Liver (tissue), 9 donors: ENCODE results near the gene PYROXD2. TPM values are rescaled to one million over a fixed set of nuclear protein-coding genes. Genes with fewer than 3 reads are reported as not detected.

Experiments used
- DNase-seq: peaks from one replicate; pipeline ENCODE4 v3.0.0-alpha.2; 2017; ENCODE audit warnings: low spot score
- H3K27ac ChIP-seq, 2 donors: one replicate each; pipeline ENCODE4 v1.7.0; 2013; ENCODE audit warnings: inconsistent platforms in 2 of 2, low read length in 2 of 2, control low read depth in 1 of 2, low read depth in 1 of 2, mild to moderate bottlenecking in 1 of 2
- H3K27me3 ChIP-seq, 4 donors: one replicate each; pipeline versions ENCODE4 v1.6.1 to v1.7.0; 2013; ENCODE audit warnings: low read length in 3 of 4, inconsistent platforms in 1 of 4, mild to moderate bottlenecking in 1 of 4, moderate library complexity in 1 of 4; ENCODE audit not compliant: control insufficient read depth in 4 of 4, insufficient read depth in 4 of 4
- H3K36me3 ChIP-seq, 4 donors: one replicate each; pipeline versions ENCODE4 v1.6.1 to v1.7.0; 2013; ENCODE audit warnings: low read length in 3 of 4, mild to moderate bottlenecking in 3 of 4, low read depth in 1 of 4, moderate library complexity in 1 of 4; ENCODE audit not compliant: control insufficient read depth in 4 of 4, insufficient read depth in 3 of 4
- H3K4me1 ChIP-seq, 4 donors: one replicate each; pipeline versions ENCODE4 v1.6.1 to v1.7.0; 2013; ENCODE audit warnings: low read length in 3 of 4, mild to moderate bottlenecking in 3 of 4, moderate library complexity in 1 of 4; ENCODE audit not compliant: control insufficient read depth in 4 of 4, insufficient read depth in 4 of 4
- H3K4me3 ChIP-seq, 3 donors: one replicate each; pipeline versions ENCODE4 v1.6.1 to v1.7.0; 2013; ENCODE audit warnings: low read length in 3 of 3, control low read depth in 1 of 3, low read depth in 1 of 3, mild to moderate bottlenecking in 1 of 3
- H3K9ac ChIP-seq, 2 donors: one replicate each; pipeline ENCODE4 v1.7.0; 2013; ENCODE audit warnings: low read length in 2 of 2, mild to moderate bottlenecking in 2 of 2, moderate library complexity in 2 of 2, control low read depth in 1 of 2, low read depth in 1 of 2
- H3K9me3 ChIP-seq, 4 donors: one replicate each; pipeline versions ENCODE4 v1.6.1 to v1.7.0; 2013; ENCODE audit warnings: low read length in 3 of 4; ENCODE audit not compliant: control insufficient read depth in 4 of 4
- EGR1 ChIP-seq, 2 donors: IDR thresholded peaks; 2 replicates each; pipeline ENCODE4 v1.6.1; 2016 to 2018; ENCODE audit warnings: antibody characterized with exemption in 2 of 2, low read depth in 2 of 2
- FOXA1 ChIP-seq: IDR thresholded peaks from 2 replicates; pipeline ENCODE4 v1.6.1; 2016; ENCODE audit warnings: antibody characterized with exemption
- FOXA2 ChIP-seq: IDR thresholded peaks from 2 replicates; pipeline ENCODE4 v1.6.1; 2016; ENCODE audit warnings: antibody characterized with exemption
- GABPA ChIP-seq, 2 donors: IDR thresholded peaks in 1 of 2; conservative IDR thresholded peaks in 1 of 2; 2 replicates each; pipeline ENCODE4 v1.6.1; 2016; ENCODE audit warnings: antibody characterized with exemption in 2 of 2, mild to moderate bottlenecking in 1 of 2, moderate library complexity in 1 of 2
- HNF4A ChIP-seq, 2 donors: conservative IDR thresholded peaks; 2 replicates each; pipeline ENCODE4 v1.6.1; 2016; ENCODE audit warnings: antibody characterized with exemption in 2 of 2, mild to moderate bottlenecking in 2 of 2
- HNF4G ChIP-seq: IDR thresholded peaks from 2 replicates; pipeline ENCODE4 v1.6.1; 2016; ENCODE audit warnings: antibody characterized with exemption
- JUND ChIP-seq, 2 donors: IDR thresholded peaks; 2 replicates each; pipeline ENCODE4 v1.6.1; 2016; ENCODE audit warnings: antibody characterized with exemption in 2 of 2
- NR2F2 ChIP-seq: IDR thresholded peaks from 2 replicates; pipeline ENCODE4 v1.6.1; 2016; ENCODE audit warnings: antibody characterized with exemption
- RAD21 ChIP-seq, 2 donors: IDR thresholded peaks; 2 replicates each; pipeline ENCODE4 v1.6.1; 2016; ENCODE audit warnings: antibody characterized with exemption in 2 of 2, mild to moderate bottlenecking in 2 of 2
- RXRA ChIP-seq, 2 donors: IDR thresholded peaks; 2 replicates each; pipeline ENCODE4 v1.6.1; 2017 to 2018; ENCODE audit warnings: antibody characterized with exemption in 2 of 2, mild to moderate bottlenecking in 1 of 2
- SP1 ChIP-seq: IDR thresholded peaks from 2 replicates; pipeline ENCODE4 v1.6.1; 2018; ENCODE audit warnings: antibody characterized with exemption, mild to moderate bottlenecking
- TAF1 ChIP-seq: conservative IDR thresholded peaks from 2 replicates; pipeline ENCODE4 v1.6.1; 2016; ENCODE audit warnings: antibody characterized with exemption, mild to moderate bottlenecking
- YY1 ChIP-seq: IDR thresholded peaks from 2 replicates; pipeline ENCODE4 v1.6.1; 2016; ENCODE audit warnings: antibody characterized with exemption, mild to moderate bottlenecking
- WGBS: extraction: QIAGEN DNeasy Blood & Tissue Kit; methylation state at CpG from one replicate; pipeline ENCODE4 v1.1.7; 2013; 5-methylcytosine and 5-hydroxymethylcytosine counted together
- polyA plus RNA-seq, 2 donors: library from polyadenylated mRNA; stranded (reverse) in 1 of 2; unstranded in 1 of 2; fragments of 200-250 nt in 1 of 2; fragments of >200 nt in 1 of 2; fragmentation: Nextera tagmentation in 1 of 2; extraction: Ambion mirVana in 1 of 2; gene quantifications; one replicate each; pipeline versions ENCODE4 v1.2.1 to v1.2.3, GENCODE V29; 2013 to 2015
- total RNA-seq, 2 donors: library from RNA; depleted of rRNA; stranded (reverse); fragments of >200 nt; gene quantifications; one replicate each; pipeline ENCODE4 v1.2.3, GENCODE V29; 2014
- TF ChIP-seq, protein P1 (sequence below): IDR thresholded peaks from 2 replicates; pipeline ENCODE4 v1.6.1; 2016; ENCODE audit warnings: antibody characterized with exemption, mild to moderate bottlenecking
- TF ChIP-seq, protein P2 (sequence below): IDR thresholded peaks from 2 replicates; pipeline ENCODE4 v1.6.1; 2016; ENCODE audit warnings: antibody characterized with exemption
- TF ChIP-seq, protein P3 (sequence below): IDR thresholded peaks from 2 replicates; pipeline ENCODE4 v1.6.1; 2016; ENCODE audit warnings: antibody characterized with exemption
- TF ChIP-seq, protein P4 (sequence below): fragments of 150-350 bp; IDR thresholded peaks from 2 replicates; pipeline ENCODE4 v1.5.1; 2017; ENCODE audit warnings: improper control_type of control experiment, low read depth, low read length; ENCODE audit not compliant: missing input control
- TF ChIP-seq, protein P5 (sequence below): IDR thresholded peaks from 2 replicates; pipeline ENCODE4 v1.6.1; 2016; ENCODE audit warnings: antibody characterized with exemption
- donor health status: healthy.
- donor health status: healthy.
- donor health status: healthy.
- donor health status: healthy.
- donor health status: healthy.

PYROXD2 gene
- total and polyA plus RNA-seq, 4 donors, result 2.3 to 9.0 (median 4.5) TPM

DNA sequence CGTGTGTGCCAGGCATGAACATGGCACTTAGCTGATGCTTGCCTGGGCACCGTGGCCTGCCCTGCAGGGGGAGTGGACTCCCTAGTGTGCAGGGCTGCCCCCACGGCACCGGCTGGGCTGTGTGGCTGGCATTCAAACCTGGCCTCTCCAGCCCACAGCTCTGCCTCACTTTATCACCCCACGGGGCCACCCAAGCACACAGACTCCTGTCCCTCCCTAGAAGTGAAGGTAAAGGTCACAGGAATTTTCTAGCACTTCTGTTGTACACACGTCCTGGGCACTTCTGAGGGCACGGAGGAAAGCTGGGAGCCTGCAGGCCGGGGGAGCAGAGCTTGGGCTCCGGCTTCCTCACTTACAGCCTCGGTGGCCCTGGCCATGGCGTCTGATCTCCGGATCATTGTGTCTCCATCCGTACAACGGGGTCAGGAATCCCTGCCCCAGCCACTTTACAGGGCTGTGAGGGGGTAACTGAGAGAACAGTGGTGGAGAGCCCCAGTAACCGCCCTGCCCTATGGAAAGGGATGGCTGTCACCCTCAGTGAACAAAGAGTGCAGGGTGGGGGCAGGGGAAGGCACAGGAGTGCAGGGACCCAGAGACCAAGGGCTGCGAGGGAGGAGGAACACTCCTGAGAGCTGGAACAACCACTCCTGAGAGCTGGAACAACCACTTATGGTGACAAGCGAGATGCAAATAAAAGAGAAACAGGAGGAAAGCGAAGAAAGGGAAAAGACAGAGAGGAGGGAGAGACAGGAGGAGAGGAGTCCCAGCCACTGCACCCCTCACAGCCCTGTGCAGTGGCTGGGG lies 3.9 kb upstream of the PYROXD2 start:
- H3K9ac ChIP-seq, result no peak overlapping the region
- no peaks in the 10 kb centered on the region for H3K9me3 ChIP-seq
- H3K27me3 ChIP-seq, result no peaks in the 10 kb centered on the region
- H3K27ac ChIP-seq, result peak overlapping the region; percentile 81
- no peak overlapping the region for H3K4me3 ChIP-seq
- peaks cover 6 to 49% (median 30%) of the 10 kb centered on the region in 4 donors for H3K4me1 ChIP-seq
- TF ChIP-seq, protein P1, sequence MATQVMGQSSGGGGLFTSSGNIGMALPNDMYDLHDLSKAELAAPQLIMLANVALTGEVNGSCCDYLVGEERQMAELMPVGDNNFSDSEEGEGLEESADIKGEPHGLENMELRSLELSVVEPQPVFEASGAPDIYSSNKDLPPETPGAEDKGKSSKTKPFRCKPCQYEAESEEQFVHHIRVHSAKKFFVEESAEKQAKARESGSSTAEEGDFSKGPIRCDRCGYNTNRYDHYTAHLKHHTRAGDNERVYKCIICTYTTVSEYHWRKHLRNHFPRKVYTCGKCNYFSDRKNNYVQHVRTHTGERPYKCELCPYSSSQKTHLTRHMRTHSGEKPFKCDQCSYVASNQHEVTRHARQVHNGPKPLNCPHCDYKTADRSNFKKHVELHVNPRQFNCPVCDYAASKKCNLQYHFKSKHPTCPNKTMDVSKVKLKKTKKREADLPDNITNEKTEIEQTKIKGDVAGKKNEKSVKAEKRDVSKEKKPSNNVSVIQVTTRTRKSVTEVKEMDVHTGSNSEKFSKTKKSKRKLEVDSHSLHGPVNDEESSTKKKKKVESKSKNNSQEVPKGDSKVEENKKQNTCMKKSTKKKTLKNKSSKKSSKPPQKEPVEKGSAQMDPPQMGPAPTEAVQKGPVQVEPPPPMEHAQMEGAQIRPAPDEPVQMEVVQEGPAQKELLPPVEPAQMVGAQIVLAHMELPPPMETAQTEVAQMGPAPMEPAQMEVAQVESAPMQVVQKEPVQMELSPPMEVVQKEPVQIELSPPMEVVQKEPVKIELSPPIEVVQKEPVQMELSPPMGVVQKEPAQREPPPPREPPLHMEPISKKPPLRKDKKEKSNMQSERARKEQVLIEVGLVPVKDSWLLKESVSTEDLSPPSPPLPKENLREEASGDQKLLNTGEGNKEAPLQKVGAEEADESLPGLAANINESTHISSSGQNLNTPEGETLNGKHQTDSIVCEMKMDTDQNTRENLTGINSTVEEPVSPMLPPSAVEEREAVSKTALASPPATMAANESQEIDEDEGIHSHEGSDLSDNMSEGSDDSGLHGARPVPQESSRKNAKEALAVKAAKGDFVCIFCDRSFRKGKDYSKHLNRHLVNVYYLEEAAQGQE, result no peak
- no peak for TF ChIP-seq HNF4G
- TF ChIP-seq FOXA2, result no peak
- no peak for TF ChIP-seq NR2F2
- TF ChIP-seq SP1, result no peak
- TF ChIP-seq, protein P2, sequence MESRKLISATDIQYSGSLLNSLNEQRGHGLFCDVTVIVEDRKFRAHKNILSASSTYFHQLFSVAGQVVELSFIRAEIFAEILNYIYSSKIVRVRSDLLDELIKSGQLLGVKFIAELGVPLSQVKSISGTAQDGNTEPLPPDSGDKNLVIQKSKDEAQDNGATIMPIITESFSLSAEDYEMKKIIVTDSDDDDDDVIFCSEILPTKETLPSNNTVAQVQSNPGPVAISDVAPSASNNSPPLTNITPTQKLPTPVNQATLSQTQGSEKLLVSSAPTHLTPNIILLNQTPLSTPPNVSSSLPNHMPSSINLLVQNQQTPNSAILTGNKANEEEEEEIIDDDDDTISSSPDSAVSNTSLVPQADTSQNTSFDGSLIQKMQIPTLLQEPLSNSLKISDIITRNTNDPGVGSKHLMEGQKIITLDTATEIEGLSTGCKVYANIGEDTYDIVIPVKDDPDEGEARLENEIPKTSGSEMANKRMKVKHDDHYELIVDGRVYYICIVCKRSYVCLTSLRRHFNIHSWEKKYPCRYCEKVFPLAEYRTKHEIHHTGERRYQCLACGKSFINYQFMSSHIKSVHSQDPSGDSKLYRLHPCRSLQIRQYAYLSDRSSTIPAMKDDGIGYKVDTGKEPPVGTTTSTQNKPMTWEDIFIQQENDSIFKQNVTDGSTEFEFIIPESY, result no peak
- no peak for TF ChIP-seq TAF1
- no peak for TF ChIP-seq RXRA (IDR thresholded peaks at IDR 0.05)
- TF ChIP-seq, protein P3, sequence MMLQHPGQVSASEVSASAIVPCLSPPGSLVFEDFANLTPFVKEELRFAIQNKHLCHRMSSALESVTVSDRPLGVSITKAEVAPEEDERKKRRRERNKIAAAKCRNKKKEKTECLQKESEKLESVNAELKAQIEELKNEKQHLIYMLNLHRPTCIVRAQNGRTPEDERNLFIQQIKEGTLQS, result no peak
- TF ChIP-seq YY1, result no peak
- no peak for TF ChIP-seq HNF4A (conservative IDR thresholded peaks at IDR 0.05)
- no peak for TF ChIP-seq RAD21 (IDR thresholded peaks at IDR 0.05)
- TF ChIP-seq FOXA1, result no peak
- no peak for TF ChIP-seq JUND (IDR thresholded peaks at IDR 0.05)
- no peak for TF ChIP-seq GABPA (IDR thresholded peaks at IDR 0.05 in 1 of 2, conservative IDR thresholded peaks at IDR 0.05 in 1 of 2)
- TF ChIP-seq, protein P4, sequence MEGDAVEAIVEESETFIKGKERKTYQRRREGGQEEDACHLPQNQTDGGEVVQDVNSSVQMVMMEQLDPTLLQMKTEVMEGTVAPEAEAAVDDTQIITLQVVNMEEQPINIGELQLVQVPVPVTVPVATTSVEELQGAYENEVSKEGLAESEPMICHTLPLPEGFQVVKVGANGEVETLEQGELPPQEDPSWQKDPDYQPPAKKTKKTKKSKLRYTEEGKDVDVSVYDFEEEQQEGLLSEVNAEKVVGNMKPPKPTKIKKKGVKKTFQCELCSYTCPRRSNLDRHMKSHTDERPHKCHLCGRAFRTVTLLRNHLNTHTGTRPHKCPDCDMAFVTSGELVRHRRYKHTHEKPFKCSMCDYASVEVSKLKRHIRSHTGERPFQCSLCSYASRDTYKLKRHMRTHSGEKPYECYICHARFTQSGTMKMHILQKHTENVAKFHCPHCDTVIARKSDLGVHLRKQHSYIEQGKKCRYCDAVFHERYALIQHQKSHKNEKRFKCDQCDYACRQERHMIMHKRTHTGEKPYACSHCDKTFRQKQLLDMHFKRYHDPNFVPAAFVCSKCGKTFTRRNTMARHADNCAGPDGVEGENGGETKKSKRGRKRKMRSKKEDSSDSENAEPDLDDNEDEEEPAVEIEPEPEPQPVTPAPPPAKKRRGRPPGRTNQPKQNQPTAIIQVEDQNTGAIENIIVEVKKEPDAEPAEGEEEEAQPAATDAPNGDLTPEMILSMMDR, result no peak
- TF ChIP-seq, protein P5, sequence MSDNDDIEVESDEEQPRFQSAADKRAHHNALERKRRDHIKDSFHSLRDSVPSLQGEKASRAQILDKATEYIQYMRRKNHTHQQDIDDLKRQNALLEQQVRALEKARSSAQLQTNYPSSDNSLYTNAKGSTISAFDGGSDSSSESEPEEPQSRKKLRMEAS, result no peak
- no peak for TF ChIP-seq EGR1 (IDR thresholded peaks at IDR 0.05; ENCODE audit: low read depth in 2 of 2)
- 96% methylated on average over 18 of the region's 18 CpGs for WGBS
- no peak for DNase-seq
- peaks cover 3 to 25% (median 10%) of the 10 kb centered on the region in 4 donors for H3K36me3 ChIP-seq
